Ishikawa (cell line): ENCODE measurements around the gene AOX1.

Experiments used
- CEBPB ChIP-seq: IDR thresholded peaks from 2 replicates; pipeline ENCODE4 v1.6.1; 2012
- CREB1 ChIP-seq: IDR thresholded peaks from 2 replicates; pipeline ENCODE4 v1.6.1; 2012; ENCODE audit warnings: low read depth
- EGR1 ChIP-seq: IDR thresholded peaks from 2 replicates; pipeline ENCODE4 v1.6.1; 2012
- EP300 ChIP-seq: IDR thresholded peaks from 2 replicates; pipeline ENCODE4 v1.6.1; 2012; ENCODE audit warnings: borderline replicate concordance
- FOXM1 ChIP-seq: IDR thresholded peaks from 2 replicates; pipeline ENCODE4 v1.6.1; 2012; ENCODE audit warnings: low read depth, borderline replicate concordance
- MAX ChIP-seq: IDR thresholded peaks from 2 replicates; pipeline ENCODE4 v1.6.1; 2012
- NFIC ChIP-seq: IDR thresholded peaks from 2 replicates; pipeline ENCODE4 v1.6.1; 2012
- RAD21 ChIP-seq: IDR thresholded peaks from 2 replicates; pipeline ENCODE4 v1.6.1; 2012; ENCODE audit warnings: low read depth
- TAF1 ChIP-seq: IDR thresholded peaks from 2 replicates; pipeline ENCODE4 v1.6.1; 2012; ENCODE audit warnings: low read depth, mild to moderate bottlenecking
- TCF12 ChIP-seq: IDR thresholded peaks from 2 replicates; pipeline ENCODE4 v1.6.1; 2012; ENCODE audit warnings: low read depth
- TEAD4 ChIP-seq: IDR thresholded peaks from 2 replicates; pipeline ENCODE4 v1.6.1; 2012
- USF1 ChIP-seq: IDR thresholded peaks from 2 replicates; pipeline ENCODE4 v1.6.1; 2012
- YY1 ChIP-seq: IDR thresholded peaks from 2 replicates; pipeline ENCODE4 v1.6.1; 2012; ENCODE audit warnings: low read depth
- ZBTB7A ChIP-seq: IDR thresholded peaks from 2 replicates; pipeline ENCODE4 v1.6.1; 2012; ENCODE audit warnings: low read depth
- TF ChIP-seq, protein P1 (sequence below): IDR thresholded peaks from 2 replicates; pipeline ENCODE4 v1.6.1; 2012; ENCODE audit warnings: low read depth, mild to moderate bottlenecking

Gene AOX1

DNA sequence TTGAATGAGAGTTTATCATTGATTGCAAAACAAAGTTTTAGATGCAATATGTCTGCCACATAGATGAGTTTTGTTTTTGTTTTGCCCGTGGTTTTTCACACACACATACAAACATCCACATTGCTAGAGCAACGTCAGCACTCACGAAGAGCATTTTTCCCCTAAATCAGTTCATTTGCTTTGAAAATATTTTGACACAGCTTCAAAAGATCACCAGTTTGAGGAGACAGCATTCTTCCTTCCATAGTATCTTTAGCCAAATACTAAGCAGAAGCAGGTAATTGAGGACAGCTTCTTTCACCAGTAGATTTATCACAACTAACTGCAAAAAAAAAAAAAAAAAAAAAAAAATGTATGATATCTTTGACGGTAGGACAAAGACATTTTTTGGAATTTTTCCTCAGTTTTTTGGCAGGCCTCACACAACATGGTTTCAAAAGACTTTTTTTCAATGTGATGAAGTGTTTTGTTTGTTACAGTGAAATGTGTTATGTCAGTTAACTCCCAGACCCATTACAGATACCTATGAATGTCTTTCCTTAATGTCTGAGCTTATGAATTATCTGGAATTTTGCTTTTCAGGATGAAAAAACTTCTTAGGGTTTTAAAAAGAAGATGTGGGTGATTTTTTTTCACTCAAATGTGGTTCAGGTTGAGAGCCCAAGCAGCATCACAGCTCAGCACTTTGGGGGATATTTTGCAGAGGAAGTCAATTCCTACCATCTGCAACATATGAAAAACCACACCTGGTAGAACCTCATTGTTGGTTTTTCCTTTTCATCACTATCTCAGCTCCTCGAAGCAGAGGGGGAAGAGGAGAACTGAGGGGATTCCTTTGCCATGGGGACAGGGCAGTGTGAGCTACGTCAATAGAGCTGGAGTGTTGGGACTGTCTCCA lies 31.6 kb downstream of the AOX1 start:
- no peak for TF ChIP-seq TAF1
- TF ChIP-seq RAD21 = no peak
- TF ChIP-seq FOXM1 = no peak

- TF ChIP-seq USF1 (no peak), NFIC (no peak), YY1 (no peak), CREB1 (no peak), EGR1 (no peak), EP300 (no peak), FOXM1 (no peak), MAX (no peak)
Measured at GRCh38 chr2:200618054-200618419, 32.2 kb downstream of the AOX1 start.

- TF ChIP-seq EGR1 (no peak), RAD21 (peak; percentile 33)
Measured at GRCh38 chr2:200618590-200619021, 32.8 kb downstream of the AOX1 start.

GRCh38 chr2:200619279-200619678 lies 33.5 kb downstream of the AOX1 start:
- TF ChIP-seq MAX (no peak), FOXM1 (no peak), YY1 (no peak), TAF1 (no peak), NFIC (no peak), USF1 (no peak), TCF12 (no peak), RAD21 (no peak), ZBTB7A (no peak), CEBPB (no peak), EGR1 (no peak), CREB1 (no peak), TEAD4 (no peak), EP300 (no peak)
- TF ChIP-seq, protein P1, sequence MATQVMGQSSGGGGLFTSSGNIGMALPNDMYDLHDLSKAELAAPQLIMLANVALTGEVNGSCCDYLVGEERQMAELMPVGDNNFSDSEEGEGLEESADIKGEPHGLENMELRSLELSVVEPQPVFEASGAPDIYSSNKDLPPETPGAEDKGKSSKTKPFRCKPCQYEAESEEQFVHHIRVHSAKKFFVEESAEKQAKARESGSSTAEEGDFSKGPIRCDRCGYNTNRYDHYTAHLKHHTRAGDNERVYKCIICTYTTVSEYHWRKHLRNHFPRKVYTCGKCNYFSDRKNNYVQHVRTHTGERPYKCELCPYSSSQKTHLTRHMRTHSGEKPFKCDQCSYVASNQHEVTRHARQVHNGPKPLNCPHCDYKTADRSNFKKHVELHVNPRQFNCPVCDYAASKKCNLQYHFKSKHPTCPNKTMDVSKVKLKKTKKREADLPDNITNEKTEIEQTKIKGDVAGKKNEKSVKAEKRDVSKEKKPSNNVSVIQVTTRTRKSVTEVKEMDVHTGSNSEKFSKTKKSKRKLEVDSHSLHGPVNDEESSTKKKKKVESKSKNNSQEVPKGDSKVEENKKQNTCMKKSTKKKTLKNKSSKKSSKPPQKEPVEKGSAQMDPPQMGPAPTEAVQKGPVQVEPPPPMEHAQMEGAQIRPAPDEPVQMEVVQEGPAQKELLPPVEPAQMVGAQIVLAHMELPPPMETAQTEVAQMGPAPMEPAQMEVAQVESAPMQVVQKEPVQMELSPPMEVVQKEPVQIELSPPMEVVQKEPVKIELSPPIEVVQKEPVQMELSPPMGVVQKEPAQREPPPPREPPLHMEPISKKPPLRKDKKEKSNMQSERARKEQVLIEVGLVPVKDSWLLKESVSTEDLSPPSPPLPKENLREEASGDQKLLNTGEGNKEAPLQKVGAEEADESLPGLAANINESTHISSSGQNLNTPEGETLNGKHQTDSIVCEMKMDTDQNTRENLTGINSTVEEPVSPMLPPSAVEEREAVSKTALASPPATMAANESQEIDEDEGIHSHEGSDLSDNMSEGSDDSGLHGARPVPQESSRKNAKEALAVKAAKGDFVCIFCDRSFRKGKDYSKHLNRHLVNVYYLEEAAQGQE = no peak

DNA sequence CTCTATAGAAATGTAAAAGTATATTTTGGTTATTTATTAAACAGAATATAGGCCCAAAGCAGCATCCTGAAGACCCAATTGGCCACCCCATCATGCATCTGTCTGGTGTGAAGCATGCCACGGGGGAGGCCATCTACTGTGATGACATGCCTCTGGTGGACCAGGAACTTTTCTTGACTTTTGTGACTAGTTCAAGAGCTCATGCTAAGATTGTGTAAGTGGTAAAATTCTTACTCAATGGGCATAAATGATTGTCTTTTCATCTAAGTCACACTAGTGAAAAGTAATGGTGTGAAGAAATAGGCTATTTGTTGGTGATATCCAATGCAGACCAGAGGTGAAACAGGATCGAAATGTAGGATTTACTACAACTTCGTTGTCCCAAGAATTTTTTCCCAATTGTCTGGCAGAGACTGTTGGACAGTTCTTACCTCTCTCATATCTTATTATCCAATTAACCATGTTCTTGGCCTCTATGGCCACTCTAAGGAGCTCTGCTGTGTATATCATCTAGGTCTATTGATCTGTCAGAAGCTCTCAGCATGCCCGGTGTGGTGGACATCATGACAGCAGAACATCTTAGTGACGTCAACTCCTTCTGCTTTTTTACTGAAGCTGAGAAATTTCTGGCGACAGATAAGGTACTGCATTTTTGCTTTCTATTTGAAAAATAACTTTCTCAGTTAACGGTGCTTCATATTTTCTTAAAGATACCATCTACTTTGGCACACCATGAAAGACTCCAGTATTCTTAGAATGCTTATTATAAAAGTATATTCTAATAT lies 35.0 kb downstream of the AOX1 start:
- TF ChIP-seq EP300 (no peak), FOXM1 (no peak), USF1 (no peak), ZBTB7A (no peak), EGR1 (no peak), TCF12 (no peak), MAX (no peak), YY1 (no peak), CEBPB (no peak), RAD21 (no peak)
- TF ChIP-seq, protein P1 = no peak
